ENCODE results near the gene BMPER.

DNA sequence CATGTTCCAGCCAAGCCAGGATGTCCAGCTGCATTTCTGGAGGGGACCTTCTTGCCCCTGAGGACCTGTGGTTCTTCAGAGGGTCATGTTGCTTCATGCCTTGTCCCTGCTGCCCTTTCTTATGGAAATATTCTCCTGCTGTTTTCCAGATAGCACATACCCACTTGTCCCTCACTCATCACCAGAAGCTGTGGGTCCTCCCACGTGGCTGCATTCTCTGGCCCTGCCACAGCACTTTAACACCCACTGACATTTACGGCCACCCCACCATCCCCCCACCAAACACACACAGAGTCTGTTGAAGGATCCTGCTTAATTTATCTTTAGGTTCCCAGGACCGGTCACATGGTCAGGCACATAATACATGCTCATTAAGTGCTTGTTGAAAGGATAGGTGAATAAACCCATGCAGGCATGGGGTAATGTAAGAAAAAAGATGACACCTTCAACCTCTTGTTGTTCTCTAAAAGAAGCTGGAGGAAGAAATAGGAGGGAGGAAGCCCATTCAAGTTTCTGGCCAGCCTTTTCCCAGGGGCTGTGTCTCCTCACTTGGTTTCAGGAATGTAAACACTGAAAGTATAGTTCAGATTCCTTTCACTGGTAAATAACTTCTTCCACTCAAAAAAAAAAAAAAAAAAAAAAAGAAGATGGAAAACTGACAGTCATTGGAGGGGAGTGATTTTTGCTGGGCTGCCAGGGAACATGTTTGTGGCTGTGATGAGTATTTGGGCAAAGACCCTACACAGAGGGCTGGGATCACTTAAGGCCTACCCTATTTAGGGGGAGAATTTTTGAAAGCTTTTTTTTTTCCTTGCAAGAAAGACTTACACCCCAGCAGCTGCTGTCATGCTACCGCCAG lies 19.8 kb upstream of the BMPER start:
- TF ChIP-seq EZH2 (IDR thresholded peaks at IDR 0.05; ENCODE audit: borderline replicate concordance, control insufficient read depth, low read depth, low read length) (no peak), EGR1 (IDR thresholded peaks at IDR 0.05; ENCODE audit: borderline replicate concordance in 1 of 2, low read depth in 2 of 2, low read length in 2 of 2) (no peak), KDM1A (IDR thresholded peaks at IDR 0.05; ENCODE audit: borderline replicate concordance) (no peak), RCOR1 (conservative IDR thresholded peaks at IDR 0.05; ENCODE audit: low read depth, low read length) (no peak), SMARCA5 (IDR thresholded peaks at IDR 0.05) (no peak), POLR2A (IDR thresholded peaks at IDR 0.05; ENCODE audit: low read depth, low read length) (no peak), NFIC (IDR thresholded peaks at IDR 0.05; ENCODE audit: low read depth, low read length) (no peak), SUZ12 (IDR thresholded peaks at IDR 0.05; ENCODE audit: unreplicated experiment) (no peak), EP300 (IDR thresholded peaks at IDR 0.05; ENCODE audit: borderline replicate concordance in 1 of 2, control insufficient read depth in 1 of 2, low read depth in 2 of 2, low read length in 2 of 2) (no peak), POLR2AphosphoS2 (IDR thresholded peaks at IDR 0.05; ENCODE audit: low read depth, low read length) (no peak)
- TF ChIP-seq, protein P1, sequence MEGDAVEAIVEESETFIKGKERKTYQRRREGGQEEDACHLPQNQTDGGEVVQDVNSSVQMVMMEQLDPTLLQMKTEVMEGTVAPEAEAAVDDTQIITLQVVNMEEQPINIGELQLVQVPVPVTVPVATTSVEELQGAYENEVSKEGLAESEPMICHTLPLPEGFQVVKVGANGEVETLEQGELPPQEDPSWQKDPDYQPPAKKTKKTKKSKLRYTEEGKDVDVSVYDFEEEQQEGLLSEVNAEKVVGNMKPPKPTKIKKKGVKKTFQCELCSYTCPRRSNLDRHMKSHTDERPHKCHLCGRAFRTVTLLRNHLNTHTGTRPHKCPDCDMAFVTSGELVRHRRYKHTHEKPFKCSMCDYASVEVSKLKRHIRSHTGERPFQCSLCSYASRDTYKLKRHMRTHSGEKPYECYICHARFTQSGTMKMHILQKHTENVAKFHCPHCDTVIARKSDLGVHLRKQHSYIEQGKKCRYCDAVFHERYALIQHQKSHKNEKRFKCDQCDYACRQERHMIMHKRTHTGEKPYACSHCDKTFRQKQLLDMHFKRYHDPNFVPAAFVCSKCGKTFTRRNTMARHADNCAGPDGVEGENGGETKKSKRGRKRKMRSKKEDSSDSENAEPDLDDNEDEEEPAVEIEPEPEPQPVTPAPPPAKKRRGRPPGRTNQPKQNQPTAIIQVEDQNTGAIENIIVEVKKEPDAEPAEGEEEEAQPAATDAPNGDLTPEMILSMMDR (IDR thresholded peaks at IDR 0.05 in 2 of 3, conservative IDR thresholded peaks at IDR 0.05 in 1 of 3; ENCODE audit: control insufficient read depth in 2 of 3, extremely low read depth in 1 of 3, insufficient read depth in 1 of 3, low read depth in 3 of 3, low read length in 3 of 3), result no peak
- TF ChIP-seq, protein P2, sequence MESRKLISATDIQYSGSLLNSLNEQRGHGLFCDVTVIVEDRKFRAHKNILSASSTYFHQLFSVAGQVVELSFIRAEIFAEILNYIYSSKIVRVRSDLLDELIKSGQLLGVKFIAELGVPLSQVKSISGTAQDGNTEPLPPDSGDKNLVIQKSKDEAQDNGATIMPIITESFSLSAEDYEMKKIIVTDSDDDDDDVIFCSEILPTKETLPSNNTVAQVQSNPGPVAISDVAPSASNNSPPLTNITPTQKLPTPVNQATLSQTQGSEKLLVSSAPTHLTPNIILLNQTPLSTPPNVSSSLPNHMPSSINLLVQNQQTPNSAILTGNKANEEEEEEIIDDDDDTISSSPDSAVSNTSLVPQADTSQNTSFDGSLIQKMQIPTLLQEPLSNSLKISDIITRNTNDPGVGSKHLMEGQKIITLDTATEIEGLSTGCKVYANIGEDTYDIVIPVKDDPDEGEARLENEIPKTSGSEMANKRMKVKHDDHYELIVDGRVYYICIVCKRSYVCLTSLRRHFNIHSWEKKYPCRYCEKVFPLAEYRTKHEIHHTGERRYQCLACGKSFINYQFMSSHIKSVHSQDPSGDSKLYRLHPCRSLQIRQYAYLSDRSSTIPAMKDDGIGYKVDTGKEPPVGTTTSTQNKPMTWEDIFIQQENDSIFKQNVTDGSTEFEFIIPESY (IDR thresholded peaks at IDR 0.05), result no peak
- TF ChIP-seq, protein P3, sequence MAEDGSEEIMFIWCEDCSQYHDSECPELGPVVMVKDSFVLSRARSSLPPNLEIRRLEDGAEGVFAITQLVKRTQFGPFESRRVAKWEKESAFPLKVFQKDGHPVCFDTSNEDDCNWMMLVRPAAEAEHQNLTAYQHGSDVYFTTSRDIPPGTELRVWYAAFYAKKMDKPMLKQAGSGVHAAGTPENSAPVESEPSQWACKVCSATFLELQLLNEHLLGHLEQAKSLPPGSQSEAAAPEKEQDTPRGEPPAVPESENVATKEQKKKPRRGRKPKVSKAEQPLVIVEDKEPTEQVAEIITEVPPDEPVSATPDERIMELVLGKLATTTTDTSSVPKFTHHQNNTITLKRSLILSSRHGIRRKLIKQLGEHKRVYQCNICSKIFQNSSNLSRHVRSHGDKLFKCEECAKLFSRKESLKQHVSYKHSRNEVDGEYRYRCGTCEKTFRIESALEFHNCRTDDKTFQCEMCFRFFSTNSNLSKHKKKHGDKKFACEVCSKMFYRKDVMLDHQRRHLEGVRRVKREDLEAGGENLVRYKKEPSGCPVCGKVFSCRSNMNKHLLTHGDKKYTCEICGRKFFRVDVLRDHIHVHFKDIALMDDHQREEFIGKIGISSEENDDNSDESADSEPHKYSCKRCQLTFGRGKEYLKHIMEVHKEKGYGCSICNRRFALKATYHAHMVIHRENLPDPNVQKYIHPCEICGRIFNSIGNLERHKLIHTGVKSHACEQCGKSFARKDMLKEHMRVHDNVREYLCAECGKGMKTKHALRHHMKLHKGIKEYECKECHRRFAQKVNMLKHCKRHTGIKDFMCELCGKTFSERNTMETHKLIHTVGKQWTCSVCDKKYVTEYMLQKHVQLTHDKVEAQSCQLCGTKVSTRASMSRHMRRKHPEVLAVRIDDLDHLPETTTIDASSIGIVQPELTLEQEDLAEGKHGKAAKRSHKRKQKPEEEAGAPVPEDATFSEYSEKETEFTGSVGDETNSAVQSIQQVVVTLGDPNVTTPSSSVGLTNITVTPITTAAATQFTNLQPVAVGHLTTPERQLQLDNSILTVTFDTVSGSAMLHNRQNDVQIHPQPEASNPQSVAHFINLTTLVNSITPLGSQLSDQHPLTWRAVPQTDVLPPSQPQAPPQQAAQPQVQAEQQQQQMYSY (CRISPR knock-in tag; IDR thresholded peaks at IDR 0.05), result no peak
